Endodermal cell (in vitro differentiated cells): ENCODE results near the gene CAPZB. TPM values are rescaled to one million over a fixed set of nuclear protein-coding genes. Genes with fewer than 3 reads are reported as not detected.

ENCODE experiments used
- DNase-seq: peaks from one replicate; pipeline ENCODE4 v3.0.0-alpha.2; 2017
- H3K27ac ChIP-seq: 2 replicates; pipeline ENCODE4 v1.5.1; 2013; ENCODE audit warnings: mild to moderate bottlenecking, low read depth, low read length, moderate library complexity
- H3K27me3 ChIP-seq: 2 replicates; pipeline ENCODE4 v1.6.1; 2013; ENCODE audit warnings: mild to moderate bottlenecking, low read length, moderate library complexity; ENCODE audit not compliant: insufficient read depth, control insufficient read depth, poor library complexity, severe bottlenecking
- H3K36me3 ChIP-seq: 2 replicates; pipeline ENCODE4 v1.7.0; 2013; ENCODE audit warnings: mild to moderate bottlenecking, low read length, moderate library complexity; ENCODE audit not compliant: control insufficient read depth, insufficient read depth
- H3K4me1 ChIP-seq: one replicate; pipeline ENCODE4 v1.7.0; 2013; ENCODE audit warnings: low read length; ENCODE audit not compliant: control insufficient read depth, insufficient read depth
- H3K4me3 ChIP-seq: 2 replicates; pipeline ENCODE4 v1.5.1; 2013; ENCODE audit warnings: mild to moderate bottlenecking, low read length, moderate library complexity
- H3K9ac ChIP-seq: 2 replicates; pipeline ENCODE4 v1.6.1; 2013; ENCODE audit warnings: mild to moderate bottlenecking, low read length, moderate library complexity; ENCODE audit not compliant: poor library complexity, severe bottlenecking; ENCODE audit errors: extremely low read depth
- H3K9me3 ChIP-seq: 2 replicates; pipeline ENCODE4 v1.6.1; 2013; ENCODE audit warnings: mild to moderate bottlenecking, low read length, moderate library complexity; ENCODE audit not compliant: control insufficient read depth
- H3K27ac Mint-ChIP-seq: 2 replicates; pipeline ENCODE4 v1.8.0; 2020; ENCODE audit warnings: mixed read lengths
- H3K27me3 Mint-ChIP-seq: 2 replicates; pipeline ENCODE4 v1.8.0; 2021; ENCODE audit warnings: mild to moderate bottlenecking, mixed read lengths; ENCODE audit not compliant: insufficient read depth
- H3K36me3 Mint-ChIP-seq: 2 replicates; pipeline ENCODE4 v1.8.0; 2020; ENCODE audit warnings: low read depth, mixed read lengths
- H3K4me1 Mint-ChIP-seq: 2 replicates; pipeline ENCODE4 v1.8.0; 2020; ENCODE audit warnings: mixed read lengths
- H3K4me3 Mint-ChIP-seq: 2 replicates; pipeline ENCODE4 v1.8.0; 2020; ENCODE audit warnings: mild to moderate bottlenecking, moderate library complexity, mixed read lengths
- H3K9me3 Mint-ChIP-seq: 2 replicates; pipeline ENCODE4 v1.8.0; 2020; ENCODE audit warnings: mild to moderate bottlenecking, mixed read lengths
- CTCF ChIP-seq: fragments of 200-600 bp; sonication (generic); conservative IDR thresholded peaks from 2 replicates; pipeline ENCODE4 v1.5.0; 2021; ENCODE audit warnings: antibody characterized with exemption, mild to moderate bottlenecking
- WGBS, 2 experiments: methylation state at CpG; one replicate each; pipeline versions ENCODE4 v1.1.5 to v1.1.7; 2013; ENCODE audit warnings: missing lambda C conversion rate in 2 of 2, mixed read lengths in 1 of 2; ENCODE audit not compliant: insufficient coverage in 1 of 2, insufficient read length in 1 of 2; 5-methylcytosine and 5-hydroxymethylcytosine counted together
- total RNA-seq, 2 donors: library from RNA; stranded (reverse); fragmentation: NEBNext Ultra II Directional in 1 of 2; extraction: Animal tissue kit (Norgen Biotek cat#: 25700) in 1 of 2; gene quantifications; 2 replicates in 1 of 2; 3 replicates in 1 of 2; pipeline ENCODE4 v1.2.1, GENCODE V29; 2021

CAPZB gene
- total RNA-seq, 2 donors from 2014 or later: 334 to 362 TPM

- H3K9me3 Mint-ChIP-seq: no peaks in the 10 kb centered on the region
- H3K27me3 Mint-ChIP-seq: no peaks in the 10 kb centered on the region
- Histone ChIP-seq H3K9me3 (no peaks in the 10 kb centered on the region), H3K27me3 (no peaks in the 10 kb centered on the region), H3K9ac (peak overlapping the region; percentile 82), H3K27ac (no peak overlapping the region), H3K4me3 (peak overlapping the region; percentile 90), H3K4me1 (peaks cover 18% of the 10 kb centered on the region), H3K36me3 (peaks cover 30% of the 10 kb centered on the region)
- H3K4me1 Mint-ChIP-seq: peaks cover 45% of the 10 kb centered on the region
- no peak for DNase-seq
- peak overlapping the region; percentile 93 for H3K4me3 Mint-ChIP-seq
- peaks cover 23% of the 10 kb centered on the region for H3K36me3 Mint-ChIP-seq
- peak overlapping the region; percentile 55 for H3K27ac Mint-ChIP-seq
- 78 to 100% methylated on average over 1 to 3 of the region's 3 CpGs for WGBS, 2 experiments
- no peak for TF ChIP-seq CTCF
Measured at GRCh38 chr1:19483691-19484090, 1.6 kb downstream of the CAPZB start.

- H3K9me3 ChIP-seq: no peaks in the 10 kb centered on the region
- peak overlapping the region; percentile 90 for H3K4me3 ChIP-seq
- no peak for TF ChIP-seq CTCF
- H3K4me1 ChIP-seq: peaks cover 21% of the 10 kb centered on the region
- DNase-seq: no peak
- H3K9ac ChIP-seq: peak overlapping the region; percentile 82
- 85 to 92% methylated on average over 3 of the region's 3 CpGs for WGBS, 2 experiments
- H3K27me3 ChIP-seq: no peaks in the 10 kb centered on the region
- Mint-ChIP-seq H3K4me3 (peak overlapping the region; percentile 93), H3K4me1 (peaks cover 47% of the 10 kb centered on the region), H3K27me3 (no peaks in the 10 kb centered on the region), H3K36me3 (peaks cover 27% of the 10 kb centered on the region), H3K27ac (peak overlapping the region; percentile 55), H3K9me3 (no peaks in the 10 kb centered on the region)
- H3K36me3 ChIP-seq: peaks cover 34% of the 10 kb centered on the region
- no peak overlapping the region for H3K27ac ChIP-seq
Measured at GRCh38 chr1:19483261-19483660, 2.1 kb downstream of the CAPZB start.

- H3K4me1 ChIP-seq: peaks cover 22% of the 10 kb centered on the region
- H3K4me3 ChIP-seq: peak overlapping the region; percentile 90
- peaks cover 48% of the 10 kb centered on the region for H3K36me3 ChIP-seq
- WGBS, 2 experiments: 80 to 83% methylated on average over 1 to 4 of the region's 4 CpGs
- no peak overlapping the region for H3K4me3 Mint-ChIP-seq
- no peaks in the 10 kb centered on the region for H3K27me3 Mint-ChIP-seq
- no peaks in the 10 kb centered on the region for H3K9me3 Mint-ChIP-seq
- H3K27ac Mint-ChIP-seq: peak overlapping the region; percentile 68
- H3K9me3 ChIP-seq: no peaks in the 10 kb centered on the region
- H3K9ac ChIP-seq: no peak overlapping the region
- H3K36me3 Mint-ChIP-seq: peaks cover 36% of the 10 kb centered on the region
- H3K27ac ChIP-seq: no peak overlapping the region
- TF ChIP-seq CTCF: no peak
- DNase-seq: no peak
- no peaks in the 10 kb centered on the region for H3K27me3 ChIP-seq
- peaks cover 48% of the 10 kb centered on the region for H3K4me1 Mint-ChIP-seq
Measured at GRCh38 chr1:19481826-19482398, 3.4 kb downstream of the CAPZB start.
